ENCODE results near the gene UTS2R. TPM values are rescaled to one million over a fixed set of nuclear protein-coding genes. Genes with fewer than 3 reads are reported as not detected.
"Not testable (repeated sequence)": the region's sequence is repeated elsewhere in the genome, so short reads cannot be mapped to it uniquely, and the experiment has no call there.

Gene UTS2R
- total RNA-seq, 2 experiments from 2014 or later = not detected

DNA sequence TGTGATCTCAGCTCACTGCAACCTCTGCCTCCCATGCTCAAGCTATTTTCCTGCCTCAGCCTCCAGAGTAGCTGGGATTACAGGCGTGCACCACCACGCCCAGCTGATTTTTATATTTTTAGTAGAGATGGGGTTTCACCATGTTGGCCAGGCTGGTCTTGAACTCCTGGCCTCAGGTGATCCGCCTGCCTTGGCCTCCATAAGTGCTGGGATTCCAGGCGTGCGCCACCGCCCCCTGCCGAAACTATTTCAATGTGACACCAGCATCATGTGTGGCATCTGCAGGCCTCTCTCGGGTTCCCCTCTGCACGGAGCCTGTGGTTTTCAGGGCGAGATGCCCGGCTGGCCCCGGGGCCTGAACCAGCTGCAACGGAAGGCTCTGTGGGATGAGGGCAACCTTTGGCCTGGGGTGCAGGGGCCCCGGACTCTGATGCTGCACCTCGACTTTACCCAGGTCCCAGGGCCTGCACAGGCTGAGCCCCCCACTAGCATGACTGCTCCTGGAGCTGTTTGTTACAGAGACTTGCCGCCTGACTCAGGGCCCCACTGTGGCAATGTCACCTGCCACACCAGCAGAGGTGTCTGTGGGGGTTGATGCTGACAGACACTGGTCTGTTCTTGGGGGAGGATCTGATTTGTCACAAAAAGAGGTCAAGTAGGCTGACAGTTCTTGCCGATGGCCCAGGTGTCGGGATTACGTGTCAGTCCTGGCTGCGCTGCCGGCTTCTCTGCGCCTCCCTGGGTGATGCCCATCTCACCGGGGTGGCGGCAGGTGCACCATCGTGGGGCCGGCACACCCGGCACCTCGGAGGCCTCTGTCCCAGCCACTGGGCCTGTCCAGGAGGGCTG, 21.2 kb upstream of the UTS2R start:
- CTCF ChIA-PET = interaction anchor here (0.6 to 4.0 kb wide), 21 partner anchors 16 to 320 kb away, joined by 3 to 19 read pairs (median 5); partner anchors contain the start of genes HEXD, OGFOD3 and SECTM1
- H3K4me1 Mint-ChIP-seq (ENCODE audit: low read depth) = peaks cover 8% of the 10 kb centered on the region
- H3K36me3 Mint-ChIP-seq (ENCODE audit: low read depth) = no peaks in the 10 kb centered on the region
- no peak overlapping the region for H3K27ac Mint-ChIP-seq
- peak; percentile 64 for DNase-seq
- no peak overlapping the region for H3K4me3 Mint-ChIP-seq
- POLR2A ChIA-PET = no interaction called here
- H3K9me3 Mint-ChIP-seq (ENCODE audit: insufficient read depth) = no peaks in the 10 kb centered on the region
- peak; percentile 42 for ATAC-seq
- peaks cover 11% of the 10 kb centered on the region for H3K27me3 Mint-ChIP-seq (ENCODE audit: low read depth)

DNA sequence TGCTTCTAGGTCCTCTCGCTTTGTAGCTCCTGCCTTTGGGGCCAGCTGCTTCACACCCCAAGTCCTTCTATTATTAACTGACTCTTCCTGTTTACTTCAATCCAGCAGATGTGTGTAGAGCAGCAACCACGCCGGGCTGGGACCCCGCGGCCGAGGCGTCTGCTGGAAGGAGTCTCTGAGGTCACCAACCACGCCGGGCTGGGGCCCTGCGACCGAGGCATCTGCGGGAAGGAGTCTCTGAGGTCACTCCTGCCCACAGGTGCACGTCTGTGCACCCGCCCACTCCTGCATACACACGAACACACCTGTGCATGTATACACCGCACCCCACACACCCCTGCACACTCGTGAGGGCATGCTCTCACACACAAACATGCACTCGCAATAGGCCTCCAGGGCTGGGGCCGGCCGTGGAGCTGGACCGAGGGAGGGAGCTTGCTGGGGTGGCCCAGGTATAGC, 20.3 kb upstream of the UTS2R start:
- Mint-ChIP-seq H3K27me3 (ENCODE audit: low read depth) (peaks cover 12% of the 10 kb centered on the region), H3K4me1 (ENCODE audit: low read depth) (peaks cover 8% of the 10 kb centered on the region), H3K9me3 (ENCODE audit: insufficient read depth) (no peaks in the 10 kb centered on the region), H3K27ac (no peak overlapping the region), H3K4me3 (no peak overlapping the region), H3K36me3 (ENCODE audit: low read depth) (no peaks in the 10 kb centered on the region)
- ATAC-seq = peak; percentile 7
- no peak for DNase-seq
- ChIA-PET POLR2A (no interaction called here), CTCF (interaction anchor here (0.8 to 4.0 kb wide), 16 partner anchors 17 to 321 kb away, joined by 3 to 19 read pairs (median 5); partner anchors contain the start of genes HEXD, OGFOD3 and SECTM1)

DNA sequence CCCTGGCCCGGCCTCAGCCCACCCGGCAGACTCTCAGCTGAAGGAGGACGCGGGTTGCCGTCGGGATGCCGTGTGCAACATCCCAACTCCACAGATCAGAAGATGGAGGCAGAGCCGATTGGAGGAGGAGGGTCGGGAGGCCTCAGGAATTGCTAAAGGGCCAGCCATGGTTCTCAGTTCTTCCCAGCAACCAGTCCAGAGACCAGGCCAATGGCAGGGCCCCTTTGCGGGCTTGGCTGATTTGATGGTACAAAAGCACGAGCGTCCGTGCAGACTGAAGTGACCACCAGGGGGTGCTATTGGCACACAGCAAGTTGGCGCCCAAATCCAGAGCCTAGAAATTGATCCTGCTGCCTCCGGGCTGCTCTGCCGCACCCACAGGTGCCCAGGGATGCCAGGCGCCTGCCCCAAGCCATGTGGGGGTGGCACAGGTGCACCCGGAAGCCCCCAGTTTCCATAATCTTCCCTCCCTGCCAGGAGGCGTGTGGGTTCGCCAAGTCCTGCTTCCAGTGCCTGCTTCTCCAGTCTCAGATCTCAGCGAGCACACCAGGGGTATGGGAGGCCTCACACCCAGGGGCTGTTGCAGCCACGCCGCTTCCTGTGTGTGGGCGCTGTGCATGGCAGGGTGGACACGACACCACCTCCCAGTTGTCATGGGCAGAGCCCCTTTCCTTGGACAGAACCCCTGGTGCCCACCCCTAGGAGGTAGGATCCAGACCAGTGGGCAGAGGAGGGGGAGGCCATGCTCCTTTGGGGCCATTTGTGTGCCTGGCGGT, 19.7 kb upstream of the UTS2R start:
- no peak overlapping the region for H3K4me3 Mint-ChIP-seq
- POLR2A ChIA-PET = interaction anchor here (1.4 kb wide), 1 partner anchor 62 kb away, joined by 5 read pairs; no protein-coding TSS in a partner anchor
- no peaks in the 10 kb centered on the region for H3K9me3 Mint-ChIP-seq (ENCODE audit: insufficient read depth)
- CTCF ChIA-PET = interaction anchor here (0.8 to 4.0 kb wide), 18 partner anchors 14 to 322 kb away, joined by 3 to 19 read pairs (median 5); partner anchors contain the start of genes HEXD, OGFOD3 and SECTM1
- H3K36me3 Mint-ChIP-seq (ENCODE audit: low read depth) = no peaks in the 10 kb centered on the region
- peak; percentile 90 for DNase-seq
- peaks cover 2% of the 10 kb centered on the region for H3K4me1 Mint-ChIP-seq (ENCODE audit: low read depth)
- peaks cover 8% of the 10 kb centered on the region for H3K27me3 Mint-ChIP-seq (ENCODE audit: low read depth)
- peak; percentile 87 for ATAC-seq
- no peak overlapping the region for H3K27ac Mint-ChIP-seq

DNA sequence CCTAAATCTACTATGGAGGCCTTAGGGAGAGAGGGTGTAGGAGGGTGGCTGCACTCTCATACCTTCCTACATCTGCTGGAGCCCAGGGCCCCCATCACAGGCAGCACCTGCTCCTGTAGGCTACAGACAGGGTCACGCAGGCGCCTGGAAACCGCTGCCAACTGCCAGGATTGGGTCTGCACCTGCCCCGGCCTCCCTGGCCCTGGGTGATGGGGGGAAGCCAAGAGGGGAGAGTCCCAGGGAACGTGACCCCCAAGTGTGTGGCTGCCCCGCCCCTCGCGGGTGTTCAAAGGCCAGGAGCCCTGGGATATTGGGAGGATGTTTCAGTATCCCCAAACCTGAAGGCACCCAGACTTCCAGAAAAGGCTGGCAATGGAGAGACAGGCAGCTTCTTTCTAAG, 18.1 kb upstream of the UTS2R start:
- DNase-seq (no peak), ATAC-seq (no peak)
- Mint-ChIP-seq H3K9me3 (ENCODE audit: insufficient read depth) (no peaks in the 10 kb centered on the region), H3K27ac (no peak overlapping the region), H3K4me1 (ENCODE audit: low read depth) (peaks cover 6% of the 10 kb centered on the region), H3K4me3 (no peak overlapping the region), H3K36me3 (ENCODE audit: low read depth) (no peaks in the 10 kb centered on the region), H3K27me3 (ENCODE audit: low read depth) (peaks cover 11% of the 10 kb centered on the region)
- ChIA-PET CTCF (interaction anchor here (1.1 kb wide), 1 partner anchor 52 kb away, joined by 3 read pairs; no protein-coding TSS in a partner anchor), POLR2A (interaction anchor here (1.4 kb wide), 1 partner anchor 61 kb away, joined by 5 read pairs; no protein-coding TSS in a partner anchor)

DNA sequence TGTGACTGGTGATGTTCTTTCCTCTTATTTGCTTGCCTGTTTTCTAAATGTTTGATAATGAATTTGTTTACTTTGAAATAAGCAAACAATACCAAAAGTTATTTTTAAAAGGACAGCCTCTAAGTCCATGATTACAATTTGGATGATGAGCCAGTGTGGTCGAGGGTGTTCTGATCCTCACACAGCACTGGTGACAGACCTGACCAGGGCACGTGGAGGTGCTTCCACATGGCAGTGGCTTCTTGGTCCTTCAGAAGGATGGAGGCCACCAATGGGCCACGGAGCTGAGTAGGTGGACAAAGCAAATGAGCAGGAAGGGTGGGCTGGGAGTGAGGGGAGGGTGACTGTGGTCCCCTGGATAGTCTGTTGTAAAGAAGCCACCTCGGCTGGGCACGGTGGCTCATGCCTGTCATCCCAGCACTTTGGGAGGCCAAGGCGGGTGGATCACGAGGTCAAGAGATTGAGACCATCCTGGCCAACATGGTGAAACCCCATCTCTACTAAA, 16.7 kb upstream of the UTS2R start:
- no peak overlapping the region for H3K4me3 Mint-ChIP-seq
- peaks cover 13% of the 10 kb centered on the region for H3K27me3 Mint-ChIP-seq (ENCODE audit: low read depth)
- H3K27ac Mint-ChIP-seq = no peak overlapping the region
- no peak for ATAC-seq
- H3K4me1 Mint-ChIP-seq (ENCODE audit: low read depth) = peaks cover 11% of the 10 kb centered on the region
- peaks cover 3% of the 10 kb centered on the region for H3K36me3 Mint-ChIP-seq (ENCODE audit: low read depth)
- H3K9me3 Mint-ChIP-seq (ENCODE audit: insufficient read depth) = no peaks in the 10 kb centered on the region
- ChIA-PET POLR2A (no interaction called here), CTCF (no interaction called here)
- no peak for DNase-seq

DNA sequence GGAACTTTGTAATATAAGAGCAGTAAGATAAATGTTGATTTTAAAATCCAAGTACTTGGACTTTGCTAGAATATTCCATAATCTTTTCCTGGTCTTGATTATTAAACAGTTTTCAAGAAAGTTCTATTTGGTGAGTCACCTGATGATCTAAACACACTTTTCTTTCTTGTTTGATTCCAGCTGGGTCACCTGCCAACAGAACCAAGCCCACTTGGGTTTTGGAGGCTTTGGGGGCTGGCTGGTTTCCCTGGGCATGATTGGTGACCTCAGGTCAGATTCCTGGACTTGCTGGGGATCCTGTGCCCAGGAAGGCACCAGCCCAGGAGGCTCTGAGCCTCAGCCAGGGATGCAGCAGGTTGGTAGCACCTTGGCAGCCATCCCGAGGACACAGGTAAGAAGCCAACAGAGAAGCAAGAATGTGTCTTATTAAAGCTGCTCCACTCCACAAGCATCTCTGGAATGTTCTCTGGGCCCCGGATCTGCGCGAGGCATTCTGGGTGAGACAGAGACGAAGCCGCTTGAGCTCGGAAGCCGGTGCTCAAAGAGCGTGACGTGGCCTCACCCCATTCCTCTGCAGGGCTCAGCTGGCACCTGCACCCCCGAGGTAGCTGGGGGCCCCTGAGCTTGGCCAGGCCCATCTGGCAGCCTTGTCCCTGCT, 15.7 kb upstream of the UTS2R start:
- Mint-ChIP-seq H3K9me3 (ENCODE audit: insufficient read depth) (no peaks in the 10 kb centered on the region), H3K4me1 (ENCODE audit: low read depth) (peaks cover 11% of the 10 kb centered on the region), H3K27ac (no peak overlapping the region), H3K4me3 (no peak overlapping the region), H3K27me3 (ENCODE audit: low read depth) (peaks cover 13% of the 10 kb centered on the region), H3K36me3 (ENCODE audit: low read depth) (peaks cover 3% of the 10 kb centered on the region)
- CTCF ChIA-PET = interaction anchor here (1.2 to 3.9 kb wide), 2 partner anchors 58 to 64 kb away, joined by 3 to 11 read pairs; no protein-coding TSS in a partner anchor
- ATAC-seq = no peak
- no peak for DNase-seq
- POLR2A ChIA-PET = no interaction called here

DNA sequence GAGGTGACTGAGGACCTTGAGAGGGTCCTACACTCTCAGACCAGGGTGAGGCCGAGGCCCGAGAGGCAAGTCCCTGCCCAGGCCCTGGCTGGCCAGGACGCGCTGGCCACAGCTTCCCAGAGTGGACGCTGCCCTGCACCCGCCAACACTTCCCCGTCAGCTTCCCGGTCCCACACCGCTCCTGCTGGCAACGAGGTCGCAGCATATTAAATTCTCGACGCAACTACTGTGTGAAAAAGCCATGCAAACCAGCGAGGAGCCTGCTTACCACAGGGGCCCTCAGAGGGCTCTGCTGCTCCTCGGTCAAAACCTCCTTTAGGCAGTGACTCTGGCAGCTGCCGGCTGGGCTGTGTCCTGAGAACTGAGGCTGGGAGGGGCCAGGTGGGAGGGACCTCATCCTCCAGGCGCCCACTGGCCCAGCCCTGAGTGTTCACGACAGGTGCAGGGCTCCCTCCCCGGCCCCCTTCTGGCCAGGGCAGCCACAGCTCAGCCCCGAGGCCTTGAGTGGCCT, 14.7 kb upstream of the UTS2R start:
- H3K4me1 Mint-ChIP-seq (ENCODE audit: low read depth) = peaks cover 10% of the 10 kb centered on the region
- ChIA-PET POLR2A (no interaction called here), CTCF (interaction anchor here (1.2 to 3.9 kb wide), 4 partner anchors 16 to 63 kb away, joined by 3 to 11 read pairs (median 4); no protein-coding TSS in a partner anchor)
- ATAC-seq (no peak), DNase-seq (no peak)
- H3K27ac Mint-ChIP-seq = no peak overlapping the region
- no peak overlapping the region for H3K4me3 Mint-ChIP-seq
- peaks cover 3% of the 10 kb centered on the region for H3K36me3 Mint-ChIP-seq (ENCODE audit: low read depth)
- H3K27me3 Mint-ChIP-seq (ENCODE audit: low read depth) = peaks cover 17% of the 10 kb centered on the region
- H3K9me3 Mint-ChIP-seq (ENCODE audit: insufficient read depth) = no peaks in the 10 kb centered on the region

DNA sequence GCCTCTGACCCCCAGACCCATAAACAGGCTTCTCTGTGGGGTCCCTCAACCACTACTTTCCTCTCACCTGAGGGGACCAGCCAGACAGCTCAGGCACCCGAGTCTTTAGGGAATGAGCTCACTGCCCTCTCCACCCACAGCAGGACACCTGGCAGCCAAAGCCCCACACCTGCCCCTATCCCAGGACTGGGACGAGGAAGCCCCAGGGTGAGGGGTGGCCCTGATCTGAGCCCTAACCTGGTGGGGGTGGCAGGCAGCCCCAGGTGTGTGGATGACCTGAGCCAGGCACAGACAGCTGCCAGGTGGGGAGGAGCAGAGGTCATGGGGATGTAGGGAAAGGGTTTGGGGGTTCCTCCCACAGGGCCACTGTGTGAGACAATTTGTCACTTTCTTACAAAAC, 14.2 kb upstream of the UTS2R start:
- ATAC-seq (no peak), DNase-seq (no peak)
- H3K4me1 Mint-ChIP-seq (ENCODE audit: low read depth) = peaks cover 9% of the 10 kb centered on the region
- H3K9me3 Mint-ChIP-seq (ENCODE audit: insufficient read depth) = no peaks in the 10 kb centered on the region
- no peak overlapping the region for H3K27ac Mint-ChIP-seq
- ChIA-PET POLR2A (no interaction called here), CTCF (interaction anchor here (1.2 to 3.9 kb wide), 4 partner anchors 16 to 62 kb away, joined by 3 to 11 read pairs (median 4); no protein-coding TSS in a partner anchor)
- H3K27me3 Mint-ChIP-seq (ENCODE audit: low read depth) = peaks cover 19% of the 10 kb centered on the region
- peaks cover 3% of the 10 kb centered on the region for H3K36me3 Mint-ChIP-seq (ENCODE audit: low read depth)
- no peak overlapping the region for H3K4me3 Mint-ChIP-seq

DNA sequence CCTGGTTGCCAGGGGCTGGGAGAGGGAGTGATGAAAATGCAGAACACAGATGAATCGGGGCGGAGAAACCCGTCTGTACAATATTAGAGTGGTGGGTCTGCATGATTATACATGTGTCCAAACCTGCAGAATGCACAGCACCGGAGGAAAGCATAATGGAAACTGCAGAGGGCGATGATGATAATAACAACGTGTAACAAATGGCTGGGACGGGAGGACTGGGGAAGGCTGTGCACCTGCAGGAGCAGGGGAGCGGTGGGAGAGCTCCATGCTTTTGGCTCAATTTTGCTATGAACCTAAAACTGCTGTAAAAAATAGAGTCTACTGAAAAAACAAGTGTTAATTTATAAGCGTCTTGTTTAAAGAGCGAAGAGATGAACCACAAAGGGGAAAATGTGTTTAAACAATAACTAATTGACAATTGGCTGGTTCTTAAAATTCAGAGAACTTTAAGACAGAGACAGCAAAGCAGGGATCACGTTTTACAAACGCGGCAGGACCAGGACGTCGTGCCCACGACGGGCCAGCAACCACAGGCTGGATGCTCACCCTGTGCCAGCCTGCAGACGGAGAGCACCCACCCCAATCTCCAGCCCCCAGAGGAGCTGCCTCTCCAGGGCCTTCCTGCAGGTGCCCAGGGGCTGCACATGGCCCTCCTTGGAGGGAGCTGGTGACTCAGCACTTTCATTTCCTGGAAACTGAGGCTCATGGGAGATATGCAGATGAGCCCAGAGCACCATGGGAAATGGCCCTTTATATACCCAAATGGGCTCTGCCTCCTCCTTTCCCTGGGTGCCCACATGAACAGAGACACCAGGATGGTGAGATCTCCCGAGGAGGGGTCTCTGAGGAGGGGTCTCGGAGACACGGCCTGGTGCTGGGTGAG, 12.9 kb upstream of the UTS2R start, which contains the start of gene TEX19:
TSS of gene TEX19 (plus strand) at position 783 of the 886 bp plus-strand sequence. CDS start 2,904 bp downstream, outside the sequence.
- H3K4me3 Mint-ChIP-seq = no peak within 1 kb of the TSS
- H3K9me3 Mint-ChIP-seq (ENCODE audit: insufficient read depth) = no peaks in the 10 kb centered on the region
- CTCF ChIA-PET = interaction anchor here (0.7 to 3.9 kb wide), 4 partner anchors 8 to 153 kb away, joined by 4 to 11 read pairs (median 4); no protein-coding TSS in a partner anchor

DNA sequence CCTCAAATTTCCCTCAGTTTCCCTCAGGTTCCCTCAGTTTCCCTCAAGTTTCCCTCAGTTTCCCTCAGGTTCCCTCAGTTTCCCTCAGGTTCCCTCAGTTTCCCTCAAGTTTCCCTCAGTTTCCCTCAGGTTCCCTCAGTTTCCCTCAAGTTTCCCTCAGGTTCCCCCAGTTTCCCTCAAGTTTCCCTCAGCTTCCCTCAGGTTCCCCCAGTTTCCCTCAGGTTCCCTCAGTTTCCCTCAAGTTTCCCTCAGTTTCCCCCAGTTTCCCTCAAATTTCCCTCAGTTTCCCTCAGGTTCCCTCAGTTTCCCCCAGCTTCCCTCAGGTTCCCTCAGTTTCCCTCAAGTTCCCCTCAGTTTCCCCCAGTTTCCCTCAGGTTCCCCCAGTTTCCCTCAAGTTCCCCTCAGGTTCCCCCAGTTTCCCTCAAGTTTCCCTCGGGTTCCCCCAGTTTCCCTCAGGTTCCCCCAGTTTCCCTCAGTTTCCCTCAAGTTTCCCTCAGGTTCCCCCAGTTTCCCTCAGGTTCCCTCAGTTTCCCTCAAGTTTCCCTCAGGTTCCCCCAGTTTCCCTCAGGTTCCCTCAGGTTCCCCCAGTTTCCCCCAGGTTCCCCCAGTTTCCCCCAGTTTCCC, 12.0 kb upstream of the UTS2R start:
- H3K27me3 Mint-ChIP-seq (ENCODE audit: low read depth) = peaks cover 23% of the 10 kb centered on the region
- CTCF ChIA-PET = interaction anchor here (3.9 kb wide), 1 partner anchor 55 kb away, joined by 11 read pairs; no protein-coding TSS in a partner anchor
- H3K36me3 Mint-ChIP-seq (ENCODE audit: low read depth); H3K9me3 Mint-ChIP-seq (ENCODE audit: insufficient read depth); ATAC-seq; H3K27ac Mint-ChIP-seq; DNase-seq; H3K4me3 Mint-ChIP-seq; H3K4me1 Mint-ChIP-seq (ENCODE audit: low read depth); POLR2A ChIA-PET: not testable (repeated sequence)

More for the DNA sequence above, 12.9 kb upstream of the UTS2R start, which contains the start of gene TEX19:
- Mint-ChIP-seq H3K4me1 (ENCODE audit: low read depth) (peaks cover 9% of the 10 kb centered on the region), H3K36me3 (ENCODE audit: low read depth) (peaks cover 3% of the 10 kb centered on the region), H3K27ac (no peak within 1 kb of the TSS), H3K27me3 (ENCODE audit: low read depth) (peaks cover 23% of the 10 kb centered on the region)
- ATAC-seq (no peak), DNase-seq (peak; percentile 35)
- POLR2A ChIA-PET = interaction anchor here (0.7 to 1.0 kb wide), 2 partner anchors 66 to 644 kb away, joined by 3 read pairs; no protein-coding TSS in a partner anchor

All from activated CD8-positive, alpha-beta T cell treated with anti-CD3 and anti-CD28 coated beads, Interleukin-2, amount 10 ng/mL, durations not matched to agents 7 days and 5 days (primary cell).